Keratinocyte (primary cell): ENCODE measurements around the gene TMUB2. TPM values are rescaled to one million over a fixed set of nuclear protein-coding genes. Genes with fewer than 3 reads are reported as not detected.

Source experiments
- DNase-seq: peaks from one replicate; pipeline ENCODE4 v3.0.0-alpha.2; 2011; ENCODE audit warnings: low read depth, missing footprints, low spot score
- FAIRE-seq: peaks from 2 replicates; lab custom pipeline; 2011; peaks lifted over from hg19 to GRCh38; lab: Jason Lieb, UNC
- H2AFZ ChIP-seq: 2 replicates; pipeline ENCODE4 v1.6.0; 2012; ENCODE audit warnings: low read length, control low read depth, inconsistent platforms; ENCODE audit not compliant: control insufficient read depth
- H3K27ac ChIP-seq: 2 replicates; pipeline ENCODE4 v1.5.1; 2011; ENCODE audit warnings: low read length; ENCODE audit not compliant: control insufficient read depth, insufficient read depth
- H3K27me3 ChIP-seq: 3 replicates; pipeline ENCODE4 v1.6.0; 2011; ENCODE audit warnings: low read length; ENCODE audit not compliant: control insufficient read depth, insufficient read depth; ENCODE audit errors: extremely low read depth
- H3K36me3 ChIP-seq, 2 experiments: 2 replicates in 1 of 2; 3 replicates in 1 of 2; pipeline ENCODE4 v1.5.1; 2011; ENCODE audit warnings: low read length in 2 of 2, mild to moderate bottlenecking in 1 of 2; ENCODE audit not compliant: control insufficient read depth in 2 of 2, insufficient read depth in 2 of 2; ENCODE audit errors: extremely low read depth in 1 of 2
- H3K4me1 ChIP-seq: 3 replicates; pipeline ENCODE4 v1.5.1; 2011; ENCODE audit warnings: low read length; ENCODE audit not compliant: control insufficient read depth, insufficient read depth; ENCODE audit errors: extremely low read depth
- H3K4me2 ChIP-seq: 3 replicates; pipeline ENCODE4 v1.6.0; 2011; ENCODE audit warnings: low read depth, low read length; ENCODE audit not compliant: control insufficient read depth, insufficient read depth; ENCODE audit errors: extremely low read depth
- H3K4me3 ChIP-seq, 3 experiments: fragments of 200-600 bp in 1 of 3; sonication (generic) in 1 of 3; 2 replicates in 2 of 3; 3 replicates in 1 of 3; pipeline ENCODE4 v1.5.1; 2011 to 2016; ENCODE audit warnings: low read length in 3 of 3, mild to moderate bottlenecking in 3 of 3, control low read depth in 2 of 3, inconsistent platforms in 1 of 3, low read depth in 1 of 3, mixed read lengths in 1 of 3, mixed run types in 1 of 3, moderate library complexity in 1 of 3; ENCODE audit not compliant: control insufficient read depth in 2 of 3, insufficient read depth in 2 of 3; ENCODE audit errors: extremely low read depth in 1 of 3
- H3K79me2 ChIP-seq: 2 replicates; pipeline ENCODE4 v1.6.0; 2012; ENCODE audit warnings: low read length; ENCODE audit not compliant: control insufficient read depth, insufficient read depth
- H3K9ac ChIP-seq: 3 replicates; pipeline ENCODE4 v1.6.0; 2011; ENCODE audit warnings: low read length; ENCODE audit not compliant: control insufficient read depth, insufficient read depth; ENCODE audit errors: extremely low read depth
- H3K9me1 ChIP-seq: 3 replicates; pipeline ENCODE4 v1.6.0; 2011; ENCODE audit warnings: low read length; ENCODE audit not compliant: control insufficient read depth, insufficient read depth; ENCODE audit errors: extremely low read depth
- H3K9me3 ChIP-seq: 2 replicates; pipeline ENCODE4 v1.5.1; 2012; ENCODE audit warnings: low read depth, low read length; ENCODE audit not compliant: control insufficient read depth
- H4K20me1 ChIP-seq: 3 replicates; pipeline ENCODE4 v1.6.0; 2011; ENCODE audit warnings: low read length; ENCODE audit not compliant: control insufficient read depth, insufficient read depth; ENCODE audit errors: extremely low read depth
- CTCF ChIP-seq, 3 experiments: IDR thresholded peaks in 1 of 3; conservative IDR thresholded peaks in 1 of 3; optimal IDR thresholded peaks in 1 of 3; 2 replicates in 2 of 3; 3 replicates in 1 of 3; pipeline versions ENCODE3 to v1.5.1; 2011; ENCODE audit warnings: low read length in 3 of 3, mild to moderate bottlenecking in 3 of 3, moderate library complexity in 2 of 3, control low read depth in 1 of 3, inconsistent platforms in 1 of 3; ENCODE audit not compliant: insufficient read depth in 2 of 3; ENCODE audit errors: extremely low read depth in 1 of 3
- EZH2 ChIP-seq: IDR thresholded peaks from one replicate; pipeline ENCODE4 v1.6.1; 2012; ENCODE audit warnings: inconsistent platforms, mild to moderate bottlenecking, low read length, moderate library complexity
- dilution Hi-C: fragments of 300-500 bp; cut with MboI; formaldehyde crosslinking; loops from one replicate; pipeline ENCODE4 v1.7.0; 2020; ENCODE audit warnings: low sequenced_read_pairs; ENCODE audit not compliant: extremely low pct_ligation_motif_present
- polyA plus RNA-seq, 5 experiments: library from polyadenylated mRNA; depleted of rRNA in 3 of 5; stranded (reverse) in 3 of 5; stranded (forward) in 1 of 5; unstranded in 1 of 5; fragments of >200 nt; gene quantifications; 1 replicate in 1 of 5; 2 replicates in 3 of 5; 3 replicates in 1 of 5; pipeline versions ENCODE4 v1.2.1 to v1.2.3, GENCODE V29; 2011 to 2012; ENCODE audit warnings: missing spikeins in 2 of 5, low read depth in 1 of 5, low replicate concordance in 1 of 5

The TMUB2 gene
- polyA plus RNA-seq, 1 donor (not counting 4 experiments of a cell fraction or from before 2014, with no cell fraction given): 25.5 TPM

DNA sequence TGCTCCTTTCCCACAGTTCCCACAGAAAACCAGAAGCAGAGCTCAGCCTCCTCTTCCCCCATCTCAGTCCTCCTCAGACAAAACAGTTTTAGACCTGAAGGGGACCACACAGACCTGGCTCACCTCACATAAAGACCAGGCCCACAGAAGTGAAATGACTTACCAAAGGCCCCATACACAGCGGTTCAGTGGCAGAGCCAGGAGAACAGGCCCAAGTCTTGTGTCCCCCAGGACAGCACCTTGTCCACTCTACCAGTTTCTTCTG lies 27.4 kb downstream of the TMUB2 start:
- H3K4me1 ChIP-seq: peaks cover 30% of the 10 kb centered on the region
- DNase-seq: no peak
- no peak overlapping the region for H2AFZ ChIP-seq
- dilution Hi-C loops: no loop called here
- no peak for TF ChIP-seq EZH2
- TF ChIP-seq CTCF (optimal IDR thresholded peaks at IDR 0.05 in 1 of 3, IDR thresholded peaks at IDR 0.05 in 1 of 3, conservative IDR thresholded peaks at IDR 0.05 in 1 of 3; ENCODE audit: extremely low read depth in 1 of 3, insufficient read depth in 2 of 3, low read length in 3 of 3): no peak
- no peak overlapping the region for H3K9ac ChIP-seq
- H3K4me3 ChIP-seq: no peak overlapping the region
- H3K79me2 ChIP-seq: peaks cover 20% of the 10 kb centered on the region
- no peaks in the 10 kb centered on the region for H4K20me1 ChIP-seq
- peaks cover 40 to 48% of the 10 kb centered on the region in 2 experiments for H3K36me3 ChIP-seq
- no peaks in the 10 kb centered on the region for H3K9me1 ChIP-seq
- H3K9me3 ChIP-seq: no peaks in the 10 kb centered on the region
- H3K4me2 ChIP-seq: no peak overlapping the region
- no peak overlapping the region for H3K27ac ChIP-seq
- no peaks in the 10 kb centered on the region for H3K27me3 ChIP-seq
- no peak for FAIRE-seq

- Histone ChIP-seq H3K36me3 (peaks cover 37 to 40% of the 10 kb centered on the region in 2 experiments), H3K9me3 (no peaks in the 10 kb centered on the region), H4K20me1 (no peaks in the 10 kb centered on the region), H2AFZ (no peak overlapping the region), H3K27me3 (no peaks in the 10 kb centered on the region), H3K9me1 (no peaks in the 10 kb centered on the region), H3K4me3 (no peak overlapping the region), H3K27ac (no peak overlapping the region), H3K4me2 (no peak overlapping the region), H3K79me2 (peaks cover 21% of the 10 kb centered on the region), H3K4me1 (peaks cover 22% of the 10 kb centered on the region), H3K9ac (no peak overlapping the region)
- FAIRE-seq: no peak
- dilution Hi-C loops: no loop called here
- no peak for DNase-seq
- TF ChIP-seq CTCF (optimal IDR thresholded peaks at IDR 0.05 in 1 of 3, IDR thresholded peaks at IDR 0.05 in 1 of 3, conservative IDR thresholded peaks at IDR 0.05 in 1 of 3; ENCODE audit: extremely low read depth in 1 of 3, insufficient read depth in 2 of 3, low read length in 3 of 3): no peak
- TF ChIP-seq EZH2: no peak
These were observed 28.1 kb downstream of the TMUB2 start for GRCh38 chr17:44214896-44215295.
